ENCODE results near the gene TMEM132C.

DNA sequence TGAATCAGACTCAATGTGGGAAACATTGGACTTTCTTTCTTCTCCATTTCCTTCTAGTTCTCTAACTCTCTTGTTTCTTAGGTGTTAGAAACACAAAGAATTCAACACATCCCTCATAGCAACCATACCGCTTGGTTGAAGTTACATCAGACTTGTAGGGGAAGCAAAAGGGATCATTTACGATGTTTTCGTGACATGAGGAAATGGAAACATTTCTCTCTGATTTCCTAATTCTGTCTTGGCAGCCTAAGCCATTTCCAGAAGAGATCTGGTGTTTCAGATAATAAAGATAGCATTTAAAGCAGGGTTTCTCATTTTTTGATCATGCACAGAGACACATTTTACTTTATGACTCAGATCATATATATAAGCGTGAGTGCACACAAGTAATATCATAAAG lies 202.0 kb downstream of the TMEM132C start:
- TF ChIP-seq POLR2AphosphoS5 (IDR thresholded peaks at IDR 0.05; ENCODE audit: low read depth, low read length) (no peak), POLR2A (IDR thresholded peaks at IDR 0.05; ENCODE audit: low read depth, low read length) (no peak), TAF1 (IDR thresholded peaks at IDR 0.05; ENCODE audit: borderline replicate concordance, low read depth, low read length) (no peak)
